Activated CD4-positive, alpha-beta T cell treated with anti-CD3 and anti-CD28 coated beads, Interleukin-2, amount 10 ng/mL, durations not matched to agents 24 days and 14 days (primary cell): ENCODE data around the gene AKAP9. TPM values are rescaled to one million over a fixed set of nuclear protein-coding genes. Genes with fewer than 3 reads are reported as not detected.
A peak's percentile ranks its signal among the peaks of the same experiment; 100 is the strongest.
"Not testable (repeated sequence)": the region's sequence is repeated elsewhere in the genome, so short reads cannot be mapped to it uniquely, and the experiment has no call there.

Source experiments
- DNase-seq: peaks from one replicate; pipeline ENCODE4 v3.0.0; 2022
- H3K27ac Mint-ChIP-seq: one replicate; pipeline ENCODE4 v1.8.0; 2022; ENCODE audit warnings: mild to moderate bottlenecking, mixed read lengths
- H3K27me3 Mint-ChIP-seq: one replicate; pipeline ENCODE4 v1.8.0; 2022; ENCODE audit warnings: mixed read lengths
- H3K36me3 Mint-ChIP-seq: one replicate; pipeline ENCODE4 v1.8.0; 2022; ENCODE audit warnings: low read depth, mild to moderate bottlenecking, mixed read lengths
- H3K4me1 Mint-ChIP-seq: one replicate; pipeline ENCODE4 v1.8.0; 2021; ENCODE audit warnings: mixed read lengths
- H3K4me3 Mint-ChIP-seq: one replicate; pipeline ENCODE4 v1.8.0; 2022; ENCODE audit warnings: mild to moderate bottlenecking, moderate library complexity, mixed read lengths
- H3K9me3 Mint-ChIP-seq: one replicate; pipeline ENCODE4 v1.8.0; 2021; ENCODE audit warnings: mixed read lengths
- intact Hi-C: fragments of 100-400 bp; cut with micrococcal nuclease; formaldehyde crosslinking; loops from one replicate; pipeline ENCODE4 v1.15.1; 2023
- total RNA-seq: library from RNA; stranded (reverse); gene quantifications from 2 replicates; pipeline ENCODE4 v1.2.3, GENCODE V29; 2022

AKAP9 gene
- total RNA-seq, 1 donor from 2014 or later: 38.2 TPM

GRCh38 chr7:92119213-92119759 lies 178.6 kb downstream of the AKAP9 start:
- Mint-ChIP-seq H3K27me3 (no peaks in the 10 kb centered on the region), H3K4me1 (peaks cover 18% of the 10 kb centered on the region), H3K36me3 (peaks cover 74% of the 10 kb centered on the region), H3K4me3 (no peak overlapping the region), H3K9me3 (peaks cover 3% of the 10 kb centered on the region), H3K27ac (no peak overlapping the region)
- no peak for DNase-seq
- intact Hi-C loops: no loop called here

- Mint-ChIP-seq H3K4me3 (no peak overlapping the region), H3K4me1 (peaks cover 22% of the 10 kb centered on the region), H3K27me3 (no peaks in the 10 kb centered on the region), H3K27ac (no peak overlapping the region), H3K36me3 (peaks cover 70% of the 10 kb centered on the region), H3K9me3 (peaks cover 3% of the 10 kb centered on the region)
- intact Hi-C loops: no loop called here
- DNase-seq: no peak
Measured at GRCh38 chr7:92121681-92122080, 181.0 kb downstream of the AKAP9 start.

- no peak for DNase-seq
- H3K9me3 Mint-ChIP-seq: no peaks in the 10 kb centered on the region
- peaks cover 40% of the 10 kb centered on the region for H3K36me3 Mint-ChIP-seq
- intact Hi-C loops: loop anchor here (5.0 kb wide), 2 partner anchors 706 to 986 kb away; partner anchors contain the start of genes CDK6 and SAMD9
- H3K4me3 Mint-ChIP-seq: peak overlapping the region; percentile 10
- H3K27me3 Mint-ChIP-seq: no peaks in the 10 kb centered on the region
- peaks cover 44% of the 10 kb centered on the region for H3K4me1 Mint-ChIP-seq
- no peak overlapping the region for H3K27ac Mint-ChIP-seq
Measured at GRCh38 chr7:92131093-92131492, 190.4 kb downstream of the AKAP9 start.

- intact Hi-C loops: loop anchor here (5.0 kb wide), 2 partner anchors 705 to 985 kb away; partner anchors contain the start of genes CDK6 and SAMD9
- no peak overlapping the region for H3K27ac Mint-ChIP-seq
- H3K9me3 Mint-ChIP-seq: no peaks in the 10 kb centered on the region
- DNase-seq: no peak
- H3K27me3 Mint-ChIP-seq: no peaks in the 10 kb centered on the region
- H3K36me3 Mint-ChIP-seq: peaks cover 34% of the 10 kb centered on the region
- peaks cover 39% of the 10 kb centered on the region for H3K4me1 Mint-ChIP-seq
- H3K4me3 Mint-ChIP-seq: peak overlapping the region; percentile 13
Measured at GRCh38 chr7:92131764-92132330, 191.2 kb downstream of the AKAP9 start.

GRCh38 chr7:92133133-92133736 lies 192.6 kb downstream of the AKAP9 start:
- Mint-ChIP-seq H3K4me1 (peaks cover 40% of the 10 kb centered on the region), H3K9me3 (no peaks in the 10 kb centered on the region), H3K4me3 (peak overlapping the region; percentile 95), H3K27me3 (no peaks in the 10 kb centered on the region), H3K36me3 (peaks cover 23% of the 10 kb centered on the region), H3K27ac (peak overlapping the region; percentile 100)
- no peak for DNase-seq
- intact Hi-C loops: loop anchor here (5.0 kb wide), 2 partner anchors 704 to 984 kb away; partner anchors contain the start of genes CDK6 and SAMD9

GRCh38 chr7:92133737-92134270 lies 193.1 kb downstream of the AKAP9 start:
- H3K27me3 Mint-ChIP-seq: no peaks in the 10 kb centered on the region
- H3K4me1 Mint-ChIP-seq: peaks cover 40% of the 10 kb centered on the region
- peak overlapping the region; percentile 100 for H3K27ac Mint-ChIP-seq
- peak; percentile 89 for DNase-seq
- intact Hi-C loops: loop anchor here (1.0 to 5.0 kb wide), 8 partner anchors 45 to 983 kb away; partner anchors contain the start of genes AKAP9, CDK6, GATAD1 and LRRD1
- peaks cover 19% of the 10 kb centered on the region for H3K36me3 Mint-ChIP-seq
- H3K4me3 Mint-ChIP-seq: peak overlapping the region; percentile 95
- H3K9me3 Mint-ChIP-seq: peaks cover 2% of the 10 kb centered on the region

GRCh38 chr7:92134271-92135051 lies 193.8 kb downstream of the AKAP9 start, which contains the start of gene CYP51A1:
Gene CYP51A1, minus strand, starts transcription at chr7:92134477. Its CDS starts 113 bp downstream, at chr7:92134364.
- Mint-ChIP-seq H3K27me3 (no peaks in the 10 kb centered on the region), H3K36me3 (peaks cover 18% of the 10 kb centered on the region), H3K4me3 (peak within 1 kb of the TSS; percentile 95), H3K27ac (peak within 1 kb of the TSS; percentile 100), H3K9me3 (peaks cover 3% of the 10 kb centered on the region), H3K4me1 (peaks cover 40% of the 10 kb centered on the region)
- intact Hi-C loops: loop anchor here (1.0 to 5.0 kb wide), 8 partner anchors 44 to 983 kb away; partner anchors contain the start of genes AKAP9, CDK6, GATAD1 and LRRD1
- peak; percentile 99 for DNase-seq

GRCh38 chr7:92135052-92135889 lies 194.6 kb downstream of the AKAP9 start:
- intact Hi-C loops: loop anchor here (2.0 kb wide), 2 partner anchors 44 to 254 kb away; partner anchors contain the start of genes LRRD1 and MTERF1
- Mint-ChIP-seq H3K27ac (peak overlapping the region; percentile 100), H3K4me3 (peak overlapping the region; percentile 95), H3K4me1 (peaks cover 36% of the 10 kb centered on the region), H3K27me3 (no peaks in the 10 kb centered on the region), H3K36me3 (peaks cover 14% of the 10 kb centered on the region), H3K9me3 (peaks cover 3% of the 10 kb centered on the region)
- DNase-seq: no peak

GRCh38 chr7:92137557-92137956 lies 196.9 kb downstream of the AKAP9 start:
- DNase-seq: no peak
- intact Hi-C loops: no loop called here
- H3K36me3 Mint-ChIP-seq: peaks cover 2% of the 10 kb centered on the region
- peaks cover 3% of the 10 kb centered on the region for H3K27me3 Mint-ChIP-seq
- H3K4me3 Mint-ChIP-seq: no peak overlapping the region
- H3K9me3 Mint-ChIP-seq: peaks cover 3% of the 10 kb centered on the region
- no peak overlapping the region for H3K27ac Mint-ChIP-seq
- peaks cover 21% of the 10 kb centered on the region for H3K4me1 Mint-ChIP-seq

GRCh38 chr7:92141161-92141560 lies 200.5 kb downstream of the AKAP9 start:
- peaks cover 3% of the 10 kb centered on the region for H3K9me3 Mint-ChIP-seq
- peaks cover 3% of the 10 kb centered on the region for H3K4me1 Mint-ChIP-seq
- no peak for DNase-seq
- H3K27ac Mint-ChIP-seq: no peak overlapping the region
- intact Hi-C loops: no loop called here
- peaks cover 3% of the 10 kb centered on the region for H3K27me3 Mint-ChIP-seq
- H3K36me3 Mint-ChIP-seq: no peaks in the 10 kb centered on the region
- H3K4me3 Mint-ChIP-seq: no peak overlapping the region

GRCh38 chr7:92142791-92143190 lies 202.1 kb downstream of the AKAP9 start:
- H3K27me3 Mint-ChIP-seq, H3K9me3 Mint-ChIP-seq, H3K4me3 Mint-ChIP-seq, DNase-seq, intact Hi-C loops, H3K4me1 Mint-ChIP-seq, H3K27ac Mint-ChIP-seq, H3K36me3 Mint-ChIP-seq: not testable (repeated sequence)

- H3K27ac Mint-ChIP-seq, H3K4me1 Mint-ChIP-seq, intact Hi-C loops, H3K27me3 Mint-ChIP-seq, H3K36me3 Mint-ChIP-seq, H3K9me3 Mint-ChIP-seq, H3K4me3 Mint-ChIP-seq, DNase-seq: not testable (repeated sequence)
Measured at GRCh38 chr7:92143192-92143880, 202.7 kb downstream of the AKAP9 start.
